SU-DHL-6 (cell line): ENCODE results near the gene CDH22.

Experiments used
- H2AFZ ChIP-seq: fragments of 200-600 bp; sonication (generic); 2 replicates; pipeline ENCODE4 v1.6.1; 2014; ENCODE audit warnings: low read depth, mild to moderate bottlenecking, moderate library complexity, mixed read lengths, antibody characterized with exemption, low read length; ENCODE audit not compliant: severe bottlenecking
- H3F3A ChIP-seq: fragments of 200-600 bp; shearing (Covaris generic); 2 replicates; pipeline ENCODE4 v1.6.0; 2016; ENCODE audit warnings: antibody characterized with exemption, mild to moderate bottlenecking; ENCODE audit not compliant: insufficient read depth
- H3K27ac ChIP-seq: fragments of 200-600 bp; sonication (generic); 2 replicates; pipeline ENCODE4 v1.5.1; 2016; ENCODE audit warnings: low read depth, mild to moderate bottlenecking, low read length, moderate library complexity, mixed read lengths
- H3K27me3 ChIP-seq: fragments of 200-600 bp; sonication (generic), shearing (Covaris generic); 2 replicates; pipeline ENCODE4 v1.6.0; 2014; ENCODE audit warnings: mild to moderate bottlenecking, low read length
- H3K36me3 ChIP-seq: fragments of 200-600 bp; sonication (generic); 2 replicates; pipeline ENCODE4 v1.6.1; 2014; ENCODE audit warnings: mild to moderate bottlenecking, low read length, mixed read lengths
- H3K4me2 ChIP-seq: fragments of 300-600, 200-600 bp; shearing (Covaris generic), sonication (generic); 2 replicates; pipeline ENCODE4 v1.6.0; 2014; ENCODE audit warnings: low read length, low read depth, mild to moderate bottlenecking; ENCODE audit not compliant: poor library complexity, severe bottlenecking
- H3K4me3 ChIP-seq: fragments of 200-600 bp; sonication (generic); 2 replicates; pipeline ENCODE4 v1.5.1; 2014; ENCODE audit warnings: antibody characterized with exemption, low read length, mild to moderate bottlenecking, mixed read lengths; ENCODE audit not compliant: insufficient read depth, poor library complexity, severe bottlenecking
- H3K79me2 ChIP-seq: fragments of 200-600 bp; sonication (generic); 2 replicates; pipeline ENCODE4 v1.6.1; 2014; ENCODE audit warnings: mild to moderate bottlenecking, low read length, moderate library complexity; ENCODE audit not compliant: insufficient read depth
- H3K9ac ChIP-seq: fragments of 200-600 bp; sonication (generic); 2 replicates; pipeline ENCODE4 v1.7.0; 2014; ENCODE audit warnings: mild to moderate bottlenecking, low read length
- H3K9me2 ChIP-seq: fragments of 200-600 bp; sonication (generic); replicated peaks from 2 replicates; pipeline ENCODE4 v1.6.1; 2014; ENCODE audit warnings: low read length; ENCODE audit not compliant: insufficient read depth
- H3K9me3 ChIP-seq: fragments of 200-600 bp; sonication (generic); 2 replicates; pipeline ENCODE4 v1.6.1; 2014; ENCODE audit warnings: low read length, mixed read lengths; ENCODE audit not compliant: insufficient read depth
- H4K20me1 ChIP-seq: fragments of 200-600 bp; sonication (generic); 2 replicates; pipeline ENCODE4 v1.6.1; 2014; ENCODE audit warnings: low read depth, mild to moderate bottlenecking, antibody characterized with exemption, low read length, moderate library complexity, mixed read lengths
- EZH2phosphoT487 ChIP-seq: fragments of 200-600 bp; sonication (generic), shearing (Covaris generic); conservative IDR thresholded peaks from 2 replicates; pipeline ENCODE4 v1.6.1; 2018; ENCODE audit warnings: mild to moderate bottlenecking, antibody characterized with exemption, low read length, moderate library complexity, mixed read lengths
- TF ChIP-seq, protein P1 (sequence below): fragments of 200-600 bp; sonication (generic); IDR thresholded peaks from one replicate; pipeline ENCODE4 v1.5.1; 2017; ENCODE audit warnings: antibody characterized with exemption, mild to moderate bottlenecking, low read length, moderate library complexity; ENCODE audit not compliant: insufficient read depth, poor library complexity, severe bottlenecking

Gene CDH22

DNA sequence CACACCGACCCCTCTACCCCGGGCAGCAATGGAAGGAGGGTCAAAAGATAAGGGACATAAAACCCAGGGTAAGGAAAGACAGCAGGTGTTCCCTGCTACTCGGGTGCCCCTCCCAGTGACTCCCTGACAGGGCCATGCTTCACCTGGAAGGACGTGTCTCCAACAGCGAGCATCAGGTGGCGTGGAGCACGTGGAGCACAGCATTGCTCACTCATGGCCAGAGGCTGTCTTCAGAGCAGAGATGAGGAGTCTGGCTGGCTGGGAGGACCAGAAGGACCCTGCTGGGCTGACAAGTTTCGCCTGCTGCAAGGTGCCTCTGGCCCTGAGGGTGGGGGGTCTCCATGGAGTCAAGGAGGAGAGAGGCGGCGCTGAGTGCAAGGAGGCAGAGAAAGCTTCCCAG, 15.3 kb upstream of the CDH22 start:
- Histone ChIP-seq H3K79me2 (no peaks in the 10 kb centered on the region), H3K36me3 (no peaks in the 10 kb centered on the region), H3F3A (no peaks in the 10 kb centered on the region), H4K20me1 (no peaks in the 10 kb centered on the region), H3K27me3 (no peaks in the 10 kb centered on the region), H3K27ac (no peak overlapping the region), H3K4me3 (no peak overlapping the region), H3K4me2 (no peak overlapping the region), H3K9me2 (no peaks in the 10 kb centered on the region), H3K9me3 (no peaks in the 10 kb centered on the region), H2AFZ (no peak overlapping the region), H3K9ac (no peak overlapping the region)
- TF ChIP-seq, protein P1, sequence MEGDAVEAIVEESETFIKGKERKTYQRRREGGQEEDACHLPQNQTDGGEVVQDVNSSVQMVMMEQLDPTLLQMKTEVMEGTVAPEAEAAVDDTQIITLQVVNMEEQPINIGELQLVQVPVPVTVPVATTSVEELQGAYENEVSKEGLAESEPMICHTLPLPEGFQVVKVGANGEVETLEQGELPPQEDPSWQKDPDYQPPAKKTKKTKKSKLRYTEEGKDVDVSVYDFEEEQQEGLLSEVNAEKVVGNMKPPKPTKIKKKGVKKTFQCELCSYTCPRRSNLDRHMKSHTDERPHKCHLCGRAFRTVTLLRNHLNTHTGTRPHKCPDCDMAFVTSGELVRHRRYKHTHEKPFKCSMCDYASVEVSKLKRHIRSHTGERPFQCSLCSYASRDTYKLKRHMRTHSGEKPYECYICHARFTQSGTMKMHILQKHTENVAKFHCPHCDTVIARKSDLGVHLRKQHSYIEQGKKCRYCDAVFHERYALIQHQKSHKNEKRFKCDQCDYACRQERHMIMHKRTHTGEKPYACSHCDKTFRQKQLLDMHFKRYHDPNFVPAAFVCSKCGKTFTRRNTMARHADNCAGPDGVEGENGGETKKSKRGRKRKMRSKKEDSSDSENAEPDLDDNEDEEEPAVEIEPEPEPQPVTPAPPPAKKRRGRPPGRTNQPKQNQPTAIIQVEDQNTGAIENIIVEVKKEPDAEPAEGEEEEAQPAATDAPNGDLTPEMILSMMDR: no peak

DNA sequence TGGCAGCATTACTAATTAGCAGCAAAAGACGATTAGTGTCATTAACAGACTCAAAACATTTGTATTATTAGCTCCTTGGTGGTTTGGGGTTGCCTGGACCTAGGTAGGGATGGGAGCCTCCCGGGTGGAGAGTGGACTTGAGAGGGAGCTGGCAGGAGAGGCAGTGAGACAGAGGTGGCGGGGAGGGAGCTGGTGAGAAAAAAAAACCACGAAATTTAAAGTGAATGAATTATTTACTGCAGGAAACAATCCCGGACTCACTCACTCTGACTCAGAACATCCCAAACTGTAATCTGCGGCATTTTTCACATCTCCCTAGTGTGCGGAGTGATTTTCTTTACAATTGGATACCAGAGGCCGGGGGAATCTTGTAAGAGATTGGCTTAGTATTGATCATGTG, 14.3 kb upstream of the CDH22 start:
- Histone ChIP-seq H4K20me1 (no peaks in the 10 kb centered on the region), H3K4me3 (no peak overlapping the region), H3K9me3 (no peaks in the 10 kb centered on the region), H2AFZ (no peak overlapping the region), H3K27me3 (no peaks in the 10 kb centered on the region), H3K4me2 (no peak overlapping the region), H3K9ac (no peak overlapping the region), H3K27ac (no peak overlapping the region), H3F3A (no peaks in the 10 kb centered on the region), H3K36me3 (no peaks in the 10 kb centered on the region), H3K79me2 (no peaks in the 10 kb centered on the region), H3K9me2 (no peaks in the 10 kb centered on the region)
- TF ChIP-seq EZH2phosphoT487: no peak
- TF ChIP-seq, protein P1: no peak

DNA sequence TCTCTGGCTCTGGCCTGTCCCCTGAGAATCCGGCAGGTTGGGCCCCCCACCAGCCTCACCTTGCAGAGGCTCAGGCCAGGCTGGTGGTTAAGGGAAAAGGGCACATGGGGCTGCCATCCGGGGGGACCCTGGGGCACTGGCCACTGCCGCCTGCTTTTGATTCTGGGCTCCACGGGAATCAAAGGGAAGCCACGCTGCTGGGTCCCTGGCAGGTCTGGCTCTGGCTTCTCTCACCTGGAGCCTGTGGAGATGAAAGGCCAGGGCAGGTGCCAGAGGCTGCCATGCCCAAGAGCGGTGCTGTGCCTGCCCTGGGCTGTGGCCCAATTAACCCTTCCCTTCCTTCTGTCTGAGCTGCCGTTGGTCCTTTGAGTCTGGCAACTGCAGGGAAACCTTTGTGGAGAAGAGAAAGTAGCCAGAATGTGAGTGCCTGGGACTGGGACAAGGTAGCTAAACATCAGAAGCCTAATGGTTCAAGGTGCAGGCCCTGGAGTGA, 9.4 kb upstream of the CDH22 start:
- H3K9me2 ChIP-seq: no peaks in the 10 kb centered on the region
- H3K36me3 ChIP-seq: no peaks in the 10 kb centered on the region
- H2AFZ ChIP-seq: no peak overlapping the region
- no peaks in the 10 kb centered on the region for H3K79me2 ChIP-seq
- no peak overlapping the region for H3K9ac ChIP-seq
- H3K9me3 ChIP-seq: no peaks in the 10 kb centered on the region
- no peak overlapping the region for H3K4me3 ChIP-seq
- H3K4me2 ChIP-seq: no peak overlapping the region
- no peaks in the 10 kb centered on the region for H3K27me3 ChIP-seq
- H4K20me1 ChIP-seq: no peaks in the 10 kb centered on the region
- H3F3A ChIP-seq: no peaks in the 10 kb centered on the region
- H3K27ac ChIP-seq: no peak overlapping the region
- no peak for TF ChIP-seq EZH2phosphoT487
- TF ChIP-seq, protein P1: no peak
